A549 (cell line): ENCODE data around the gene ZNHIT6. TPM values are rescaled to one million over a fixed set of nuclear protein-coding genes. Genes with fewer than 3 reads are reported as not detected.
A peak's percentile ranks its signal among the peaks of the same experiment; 100 is the strongest.

Experiments
- ATAC-seq, 2 experiments: fragments of 200-7000 bp in 1 of 2; fragments of >200 bp in 1 of 2; cut with Nextera tagmentation in 1 of 2; cut with Tn5 transposase in 1 of 2; 3 replicates each; pipeline versions ENCODE4 v1.8.0 to v1.9.1; 2018 to 2020; ENCODE audit warnings: mild to moderate bottlenecking in 1 of 2, moderate library complexity in 1 of 2
- CTCF ChIA-PET: fragments of 300-600 bp; sonication (Branson Sonifier 250); formaldehyde crosslinking; extraction: SDS; loops from one replicate; lab custom pipeline; 2021; ENCODE audit warnings: antibody characterized with exemption, inconsistent platforms; lab: Yijun Ruan, JAX
- POLR2A ChIA-PET: fragments of 350-600 bp; formaldehyde crosslinking; extraction: SDS; loops from one replicate; lab custom pipeline; 2021; ENCODE audit warnings: antibody characterized with exemption, inconsistent platforms; lab: Yijun Ruan, JAX
- DNase-seq, 2 experiments: peaks; one replicate each; pipeline versions ENCODE4 v3.0.0 to v3.0.0-alpha.2; 2011 to 2016; ENCODE audit warnings: low read depth in 1 of 2, low spot score in 1 of 2
- FAIRE-seq: peaks from 2 replicates; lab custom pipeline; 2011; peaks lifted over from hg19 to GRCh38; lab: Jason Lieb, UNC
- H3K27ac ChIP-seq, 2 experiments: fragments of >200 bp; sonication (Bioruptor Twin); formaldehyde crosslinking; 3 replicates each; pipeline ENCODE4 v1.5.1; 2016 to 2017
- H3K4me1 ChIP-seq: fragments of >200 bp; sonication (Bioruptor Twin); formaldehyde crosslinking; 3 replicates; pipeline ENCODE4 v1.6.1; 2016
- H3K4me2 ChIP-seq: fragments of >200 bp; sonication (Bioruptor Twin); formaldehyde crosslinking; 3 replicates; pipeline ENCODE4 v1.6.1; 2016
- H3K4me3 ChIP-seq: fragments of >200 bp; sonication (Bioruptor Twin); formaldehyde crosslinking; 3 replicates; pipeline ENCODE4 v1.5.1; 2016
- H3K9me3 ChIP-seq: fragments of >200 bp; sonication (Bioruptor Twin); formaldehyde crosslinking; 3 replicates; pipeline ENCODE4 v1.6.1; 2016
- CBX2 ChIP-seq: fragments of 200-600 bp; sonication (generic); IDR thresholded peaks from 2 replicates; pipeline ENCODE4 v1.6.1; 2016; ENCODE audit warnings: low read depth, mild to moderate bottlenecking, borderline replicate concordance
- CBX8 ChIP-seq: fragments of 200-600 bp; sonication (generic); IDR thresholded peaks from 2 replicates; pipeline ENCODE4 v1.6.1; 2016
- EHF ChIP-seq: fragments of 250-450 bp; sonication (Bioruptor Pico); IDR thresholded peaks from 2 replicates; pipeline ENCODE4 v1.5.0; 2020; ENCODE audit warnings: mild to moderate bottlenecking
- ESRRA ChIP-seq: fragments of 150-350 bp; IDR thresholded peaks from 2 replicates; pipeline ENCODE4 v1.6.1; 2014; ENCODE audit warnings: mild to moderate bottlenecking, low read length, borderline replicate concordance
- FOSB ChIP-seq: fragments of 250-450 bp; sonication (Bioruptor Pico); IDR thresholded peaks from 2 replicates; pipeline ENCODE4 v1.5.0; 2020; ENCODE audit warnings: mild to moderate bottlenecking, moderate library complexity
- HEYL ChIP-seq: fragments of 250-450 bp; sonication (Bioruptor Pico); IDR thresholded peaks from 2 replicates; pipeline ENCODE4 v1.8.0; 2021; ENCODE audit warnings: mild to moderate bottlenecking, moderate library complexity
- HOXA7 ChIP-seq: fragments of 250-450 bp; sonication (Bioruptor Pico); IDR thresholded peaks from 2 replicates; pipeline ENCODE4 v1.5.0; 2020; ENCODE audit warnings: mild to moderate bottlenecking, moderate library complexity
- JUN ChIP-seq, 2 experiments: fragments of >200 bp; sonication (Bioruptor Twin); formaldehyde crosslinking; IDR thresholded peaks; 2 replicates in 1 of 2; 3 replicates in 1 of 2; pipeline ENCODE4 v1.6.1; 2016 to 2017
- JUNB ChIP-seq: fragments of >200 bp; sonication (Bioruptor Twin); formaldehyde crosslinking; IDR thresholded peaks from 2 replicates; pipeline ENCODE4 v1.6.1; 2016
- KDM5A ChIP-seq: fragments of 200-600 bp; sonication (generic); IDR thresholded peaks from 2 replicates; pipeline ENCODE4 v1.6.1; 2016; ENCODE audit warnings: antibody characterized with exemption, mild to moderate bottlenecking
- MAFK ChIP-seq: fragments of 450-650 bp; IDR thresholded peaks from 2 replicates; pipeline ENCODE4 v1.6.1; 2014; ENCODE audit not compliant: partially characterized antibody
- MAZ ChIP-seq: fragments of 150-350 bp; IDR thresholded peaks from 2 replicates; pipeline ENCODE4 v1.6.1; 2014; ENCODE audit warnings: antibody characterized with exemption, low read depth, low read length, borderline replicate concordance
- MYC ChIP-seq: IDR thresholded peaks from 2 replicates; pipeline ENCODE4 v1.6.1; 2012; ENCODE audit warnings: mild to moderate bottlenecking, inconsistent platforms, low read length, improper control_type of control experiment, borderline replicate concordance
- NFE2L2 ChIP-seq: fragments of 150-350 bp; conservative IDR thresholded peaks from 2 replicates; pipeline ENCODE4 v1.6.1; 2014; ENCODE audit warnings: low read length
- PHF8 ChIP-seq: fragments of 200-600 bp; sonication (generic); IDR thresholded peaks from 2 replicates; pipeline ENCODE4 v1.6.1; 2016; ENCODE audit warnings: low read depth, mild to moderate bottlenecking, antibody characterized with exemption, moderate library complexity, borderline replicate concordance
- POLR2A ChIP-seq: IDR thresholded peaks from 2 replicates; pipeline ENCODE4 v1.6.1; 2012; ENCODE audit warnings: mild to moderate bottlenecking, low read length
- POLR2AphosphoS2 ChIP-seq: conservative IDR thresholded peaks from 2 replicates; pipeline ENCODE4 v1.6.1; 2012; ENCODE audit warnings: low read length, improper control_type of control experiment, inconsistent platforms
- RAD21 ChIP-seq, 2 experiments: fragments of >200 bp in 1 of 2; sonication (Bioruptor Twin) in 1 of 2; formaldehyde crosslinking in 1 of 2; IDR thresholded peaks in 1 of 2; conservative IDR thresholded peaks in 1 of 2; 2 replicates in 1 of 2; 3 replicates in 1 of 2; pipeline ENCODE4 v1.6.1; 2012 to 2018; ENCODE audit warnings: inconsistent platforms in 1 of 2
- RARB ChIP-seq: fragments of 250-450 bp; sonication (Bioruptor Pico); IDR thresholded peaks from 2 replicates; pipeline ENCODE4 v1.8.0; 2021; ENCODE audit warnings: mild to moderate bottlenecking, moderate library complexity
- RCOR1 ChIP-seq: fragments of 150-350 bp; IDR thresholded peaks from 2 replicates; pipeline ENCODE4 v1.6.1; 2014; ENCODE audit warnings: antibody characterized with exemption, low read length, low read depth
- RFX5 ChIP-seq: fragments of 450-650 bp; IDR thresholded peaks from 2 replicates; pipeline ENCODE4 v1.7.1; 2014; ENCODE audit warnings: antibody characterized with exemption, mild to moderate bottlenecking, moderate library complexity
- SMC3 ChIP-seq: fragments of >200 bp; sonication (Bioruptor Twin); formaldehyde crosslinking; IDR thresholded peaks from 3 replicates; pipeline ENCODE4 v1.6.1; 2018; ENCODE audit warnings: inconsistent platforms
- SREBF2 ChIP-seq: fragments of 450-650 bp; IDR thresholded peaks from 2 replicates; pipeline ENCODE4 v1.6.1; 2014; ENCODE audit warnings: mild to moderate bottlenecking, moderate library complexity
- TFCP2L1 ChIP-seq: fragments of 250-450 bp; sonication (Bioruptor Pico); IDR thresholded peaks from 2 replicates; pipeline ENCODE4 v1.5.0; 2021; ENCODE audit warnings: mild to moderate bottlenecking
- ZNF302 ChIP-seq: fragments of 250-450 bp; sonication (Bioruptor Pico); IDR thresholded peaks from 2 replicates; pipeline ENCODE4 v1.9.0; 2021; ENCODE audit warnings: inconsistent platforms, mild to moderate bottlenecking, moderate library complexity
- ZSCAN20 ChIP-seq: fragments of 250-450 bp; sonication (Bioruptor Pico); IDR thresholded peaks from 2 replicates; pipeline ENCODE4 v1.8.0; 2022; ENCODE audit warnings: mild to moderate bottlenecking, moderate library complexity
- WGBS: methylation state at CpG from one replicate; pipeline ENCODE4 v1.1.6; 2017; ENCODE audit errors: missing lambda C conversion rate; 5-methylcytosine and 5-hydroxymethylcytosine counted together
- polyA plus RNA-seq, 4 experiments: library from polyadenylated mRNA; depleted of rRNA in 3 of 4; stranded (reverse); fragments of >200 nt; fragmentation: RNase III in 1 of 4; extraction: RNeasy Plus Mini Kit Qiagen cat#74134 plus additional on column Dnase treatment in 1 of 4; gene quantifications; 2 replicates in 3 of 4; 3 replicates in 1 of 4; pipeline ENCODE4 v1.2.3, GENCODE V29; 2011 to 2017
- TF ChIP-seq, protein P1 (sequence below): fragments of 150-350 bp; IDR thresholded peaks from 2 replicates; pipeline ENCODE4 v1.6.1; 2014; ENCODE audit warnings: low read depth, mild to moderate bottlenecking, low read length
- TF ChIP-seq, protein P2 (sequence below): fragments of >200 bp; sonication (Bioruptor Twin); formaldehyde crosslinking; IDR thresholded peaks from 3 replicates; pipeline ENCODE4 v1.6.1; 2016

The ZNHIT6 gene
- polyA plus RNA-seq, 2 of the 4 experiments (the other 2 are of a cell fraction): 20.3 to 31.4 TPM

DNA sequence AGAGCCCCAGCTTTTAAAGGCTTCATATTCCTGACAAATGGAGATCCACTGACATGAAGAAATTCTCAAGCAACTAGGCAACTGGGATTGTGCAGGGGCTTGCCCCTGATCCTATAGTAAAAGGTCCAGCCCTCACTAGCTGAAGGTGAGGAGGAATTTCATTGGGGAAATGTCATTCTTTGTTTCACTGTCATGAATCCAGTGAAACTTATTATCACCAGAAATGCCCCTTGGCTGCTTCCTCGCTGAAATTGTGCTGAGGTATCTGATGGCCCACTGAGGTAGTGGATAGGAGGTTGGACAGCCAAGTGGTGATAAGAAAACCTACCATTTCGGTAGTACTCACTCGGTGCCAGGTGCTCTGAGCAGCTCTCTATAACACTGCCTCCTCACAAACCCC, 91.5 kb downstream of the ZNHIT6 start:
- WGBS: 93% methylated on average over 3 of the region's 3 CpGs
- ATAC-seq: no peak
- DNase-seq: no peak
- Histone ChIP-seq H3K4me2 (no peak overlapping the region), H3K9me3 (peaks cover 14% of the 10 kb centered on the region), H3K4me3 (no peak overlapping the region), H3K27ac (0 out of 6 replicates have a peak overlapping the region, but pooled peaks of 1 of the 2 experiments have one; percentile 5), H3K4me1 (peaks cover 19% of the 10 kb centered on the region)
- no peak for FAIRE-seq
- ChIA-PET CTCF (interaction anchor here (0.8 kb wide), 1 partner anchor 76 kb away, joined by 3 read pairs; no protein-coding TSS in a partner anchor), POLR2A (no interaction called here)
- TF ChIP-seq FOSB (no peak), TFCP2L1 (CRISPR knock-in tag) (no peak), SMC3 (no peak), POLR2AphosphoS2 (no peak), NFE2L2 (no peak), PHF8 (no peak), JUNB (no peak), SREBF2 (no peak), EHF (no peak), RCOR1 (no peak), MAZ (no peak), MYC (no peak)

DNA sequence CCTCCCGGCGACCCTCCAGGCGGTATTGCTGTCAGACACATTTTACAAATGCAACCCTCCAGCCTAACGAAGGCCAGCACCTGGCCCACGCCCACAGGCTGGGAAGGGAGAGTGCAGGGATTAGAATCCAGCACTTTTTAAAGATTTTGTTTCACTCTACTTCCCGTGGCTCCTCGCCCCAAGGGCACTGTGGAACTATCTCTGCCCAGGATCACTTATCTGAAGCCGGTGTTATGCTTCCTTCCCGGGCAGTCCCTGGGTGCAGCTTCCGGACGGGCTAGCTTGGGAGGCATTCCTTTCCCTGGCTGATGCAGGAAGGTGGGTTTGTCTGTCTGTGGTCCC, 91.9 kb downstream of the ZNHIT6 start:
- CTCF ChIA-PET: interaction anchor here (0.8 to 1.5 kb wide), 3 partner anchors 76 to 308 kb away, joined by 3 read pairs; no protein-coding TSS in a partner anchor
- Histone ChIP-seq H3K4me1 (peaks cover 23% of the 10 kb centered on the region), H3K4me3 (no peak overlapping the region), H3K9me3 (peaks cover 10% of the 10 kb centered on the region), H3K4me2 (no peak overlapping the region), H3K27ac (0 out of 6 replicates have a peak overlapping the region, but pooled peaks of 1 of the 2 experiments have one; percentile 5)
- no peak for TF ChIP-seq POLR2A
- TF ChIP-seq HOXA7 (CRISPR knock-in tag): no peak
- TF ChIP-seq CBX2: no peak
- no peak for DNase-seq
- no peak for FAIRE-seq
- no peak for ATAC-seq
- 98% methylated on average over 11 of the region's 11 CpGs for WGBS
- POLR2A ChIA-PET: no interaction called here

DNA sequence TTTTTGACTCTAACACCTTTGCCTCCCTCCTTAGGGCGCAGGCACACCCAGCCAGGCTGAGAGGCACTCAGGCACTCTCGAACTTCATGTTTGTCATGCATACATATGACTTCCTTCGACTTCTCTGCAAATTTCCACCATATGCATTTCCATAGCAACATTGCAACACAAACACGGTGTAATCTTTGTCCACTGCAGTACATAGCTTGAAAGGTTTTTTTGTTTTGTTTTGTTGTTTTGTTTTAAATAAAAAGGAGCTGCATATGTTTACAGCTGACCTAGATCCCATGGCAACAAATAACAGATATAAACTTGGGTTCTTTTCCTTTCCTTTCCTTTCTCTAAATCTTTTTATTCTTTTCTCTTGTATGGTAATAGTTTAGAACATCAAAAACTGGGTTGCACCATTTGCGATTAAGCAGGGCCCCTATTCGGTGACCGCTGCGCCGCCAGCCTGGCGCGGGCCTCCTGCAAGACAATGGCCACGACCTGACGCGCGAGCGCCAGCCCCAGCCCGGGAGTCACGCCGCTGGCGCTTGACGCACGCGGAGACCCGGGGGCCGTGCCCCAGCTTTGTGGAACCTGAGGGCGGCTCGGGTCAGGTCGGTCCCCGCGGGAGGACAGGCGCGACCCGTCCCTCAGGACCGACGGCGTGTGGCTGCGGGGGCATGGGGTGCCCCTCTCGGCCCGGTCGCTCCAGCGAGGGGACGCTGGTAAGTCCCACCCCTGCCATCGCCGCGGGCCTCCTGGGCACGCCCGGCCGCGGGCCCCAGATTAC, 92.5 kb downstream of the ZNHIT6 start:
- peaks cover 28% of the 10 kb centered on the region for H3K4me1 ChIP-seq
- peaks cover 5% of the 10 kb centered on the region for H3K9me3 ChIP-seq
- no peak overlapping the region for H3K4me3 ChIP-seq
- 94% methylated on average over 28 of the region's 49 CpGs for WGBS
- TF ChIP-seq POLR2A (no peak), EHF (no peak), RARB (CRISPR knock-in tag) (no peak), CBX2 (no peak), HEYL (no peak), JUN (IDR thresholded peaks at IDR 0.05) (no peak)
- ChIA-PET CTCF (interaction anchor here (0.7 to 1.5 kb wide), 3 partner anchors 33 to 307 kb away, joined by 3 read pairs; no protein-coding TSS in a partner anchor), POLR2A (interaction anchor here (0.6 kb wide), 1 partner anchor 13 kb away, joined by 3 read pairs; no protein-coding TSS in a partner anchor)
- no peak for FAIRE-seq
- no peak for ATAC-seq
- no peak overlapping the region for H3K4me2 ChIP-seq
- 0 out of 6 replicates have a peak overlapping the region, but pooled peaks of 1 of the 2 experiments have one; percentile 86 for H3K27ac ChIP-seq
- no peak for DNase-seq

DNA sequence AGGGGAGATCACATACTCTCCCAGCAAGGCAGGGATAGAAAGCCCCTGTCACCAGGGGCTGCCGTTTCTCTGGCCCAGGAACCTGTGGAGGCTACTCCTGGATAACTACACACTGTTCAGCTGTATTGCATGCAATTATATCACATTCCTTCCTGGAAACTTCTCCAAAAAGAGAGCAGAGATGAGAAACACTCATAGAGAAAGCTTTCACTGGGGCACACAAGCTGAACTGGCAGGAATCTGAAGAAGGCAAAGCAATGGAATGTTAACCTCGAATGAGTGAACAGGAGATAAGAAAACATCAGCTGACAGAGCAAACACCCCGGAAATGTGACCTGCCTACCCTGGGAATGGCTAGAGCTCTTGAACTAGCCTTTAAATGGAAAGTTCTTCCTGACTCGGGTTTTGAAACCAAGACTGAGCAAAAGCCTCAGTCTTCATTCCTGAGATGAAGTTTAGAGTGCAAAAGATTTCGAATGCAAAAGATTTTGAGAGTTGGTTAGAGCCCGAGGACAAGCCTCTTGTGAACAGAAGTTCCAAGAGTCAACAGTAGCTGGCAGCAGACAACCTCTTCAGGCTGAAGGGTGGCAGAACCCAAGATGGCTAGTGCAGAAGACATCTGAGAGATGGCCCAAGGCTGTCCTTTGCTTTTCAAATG, 95.4 kb downstream of the ZNHIT6 start:
- Histone ChIP-seq H3K9me3 (no peaks in the 10 kb centered on the region), H3K4me1 (peaks cover 55% of the 10 kb centered on the region), H3K4me3 (no peak overlapping the region), H3K4me2 (peak overlapping the region; percentile 67), H3K27ac (peak overlapping the region; percentile 79 to 86)
- WGBS: 4% methylated on average over 6 of the region's 6 CpGs
- no peak for FAIRE-seq
- peak; percentile 35 to 73 for DNase-seq
- POLR2A ChIA-PET: interaction anchor here (0.8 to 2.3 kb wide), 4 partner anchors 16 to 96 kb away, joined by 3 to 26 read pairs (median 6); partner anchors contain the start of genes CCN1 and ZNHIT6
- CTCF ChIA-PET: interaction anchor here (0.7 to 3.6 kb wide), 11 partner anchors 9 to 305 kb away, joined by 3 to 20 read pairs (median 4); partner anchors contain the start of gene CCN1
- peak; percentile 79 to 85 for ATAC-seq
- peak; percentile 72 to 77 for TF ChIP-seq RAD21 (conservative IDR thresholded peaks at IDR 0.05 in 1 of 2, IDR thresholded peaks at IDR 0.05 in 1 of 2)
- TF ChIP-seq, protein P1, sequence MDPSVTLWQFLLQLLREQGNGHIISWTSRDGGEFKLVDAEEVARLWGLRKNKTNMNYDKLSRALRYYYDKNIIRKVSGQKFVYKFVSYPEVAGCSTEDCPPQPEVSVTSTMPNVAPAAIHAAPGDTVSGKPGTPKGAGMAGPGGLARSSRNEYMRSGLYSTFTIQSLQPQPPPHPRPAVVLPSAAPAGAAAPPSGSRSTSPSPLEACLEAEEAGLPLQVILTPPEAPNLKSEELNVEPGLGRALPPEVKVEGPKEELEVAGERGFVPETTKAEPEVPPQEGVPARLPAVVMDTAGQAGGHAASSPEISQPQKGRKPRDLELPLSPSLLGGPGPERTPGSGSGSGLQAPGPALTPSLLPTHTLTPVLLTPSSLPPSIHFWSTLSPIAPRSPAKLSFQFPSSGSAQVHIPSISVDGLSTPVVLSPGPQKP: no peak
- TF ChIP-seq ZSCAN20: no peak
- TF ChIP-seq ZNF302: no peak
- TF ChIP-seq KDM5A: peak; percentile 77
- TF ChIP-seq, protein P2, sequence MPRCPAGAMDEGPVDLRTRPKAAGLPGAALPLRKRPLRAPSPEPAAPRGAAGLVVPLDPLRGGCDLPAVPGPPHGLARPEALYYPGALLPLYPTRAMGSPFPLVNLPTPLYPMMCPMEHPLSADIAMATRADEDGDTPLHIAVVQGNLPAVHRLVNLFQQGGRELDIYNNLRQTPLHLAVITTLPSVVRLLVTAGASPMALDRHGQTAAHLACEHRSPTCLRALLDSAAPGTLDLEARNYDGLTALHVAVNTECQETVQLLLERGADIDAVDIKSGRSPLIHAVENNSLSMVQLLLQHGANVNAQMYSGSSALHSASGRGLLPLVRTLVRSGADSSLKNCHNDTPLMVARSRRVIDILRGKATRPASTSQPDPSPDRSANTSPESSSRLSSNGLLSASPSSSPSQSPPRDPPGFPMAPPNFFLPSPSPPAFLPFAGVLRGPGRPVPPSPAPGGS: no peak
- TF ChIP-seq SMC3: peak; percentile 50
- TF ChIP-seq MAFK: no peak
- no peak for TF ChIP-seq EHF
- TF ChIP-seq TFCP2L1 (CRISPR knock-in tag): no peak
- no peak for TF ChIP-seq CBX8
- TF ChIP-seq ESRRA: no peak
- TF ChIP-seq RFX5: no peak
